Keratinocyte (primary cell): ENCODE data around the gene CIZ1. TPM values are rescaled to one million over a fixed set of nuclear protein-coding genes. Genes with fewer than 3 reads are reported as not detected.
A peak's percentile ranks its signal among the peaks of the same experiment; 100 is the strongest.
"Not testable (repeated sequence)": the region's sequence is repeated elsewhere in the genome, so short reads cannot be mapped to it uniquely, and the experiment has no call there.

Experiments
- DNase-seq: peaks from one replicate; pipeline ENCODE4 v3.0.0-alpha.2; 2011; ENCODE audit warnings: low read depth, missing footprints, low spot score
- FAIRE-seq: peaks from 2 replicates; lab custom pipeline; 2011; peaks lifted over from hg19 to GRCh38; lab: Jason Lieb, UNC
- H2AFZ ChIP-seq: 2 replicates; pipeline ENCODE4 v1.6.0; 2012; ENCODE audit warnings: low read length, control low read depth, inconsistent platforms; ENCODE audit not compliant: control insufficient read depth
- H3K27ac ChIP-seq: 2 replicates; pipeline ENCODE4 v1.5.1; 2011; ENCODE audit warnings: low read length; ENCODE audit not compliant: control insufficient read depth, insufficient read depth
- H3K27me3 ChIP-seq: 3 replicates; pipeline ENCODE4 v1.6.0; 2011; ENCODE audit warnings: low read length; ENCODE audit not compliant: control insufficient read depth, insufficient read depth; ENCODE audit errors: extremely low read depth
- H3K36me3 ChIP-seq, 2 experiments: 2 replicates in 1 of 2; 3 replicates in 1 of 2; pipeline ENCODE4 v1.5.1; 2011; ENCODE audit warnings: low read length in 2 of 2, mild to moderate bottlenecking in 1 of 2; ENCODE audit not compliant: control insufficient read depth in 2 of 2, insufficient read depth in 2 of 2; ENCODE audit errors: extremely low read depth in 1 of 2
- H3K4me1 ChIP-seq: 3 replicates; pipeline ENCODE4 v1.5.1; 2011; ENCODE audit warnings: low read length; ENCODE audit not compliant: control insufficient read depth, insufficient read depth; ENCODE audit errors: extremely low read depth
- H3K4me2 ChIP-seq: 3 replicates; pipeline ENCODE4 v1.6.0; 2011; ENCODE audit warnings: low read depth, low read length; ENCODE audit not compliant: control insufficient read depth, insufficient read depth; ENCODE audit errors: extremely low read depth
- H3K4me3 ChIP-seq, 3 experiments: fragments of 200-600 bp in 1 of 3; sonication (generic) in 1 of 3; 2 replicates in 2 of 3; 3 replicates in 1 of 3; pipeline ENCODE4 v1.5.1; 2011 to 2016; ENCODE audit warnings: low read length in 3 of 3, mild to moderate bottlenecking in 3 of 3, control low read depth in 2 of 3, inconsistent platforms in 1 of 3, low read depth in 1 of 3, mixed read lengths in 1 of 3, mixed run types in 1 of 3, moderate library complexity in 1 of 3; ENCODE audit not compliant: control insufficient read depth in 2 of 3, insufficient read depth in 2 of 3; ENCODE audit errors: extremely low read depth in 1 of 3
- H3K79me2 ChIP-seq: 2 replicates; pipeline ENCODE4 v1.6.0; 2012; ENCODE audit warnings: low read length; ENCODE audit not compliant: control insufficient read depth, insufficient read depth
- H3K9ac ChIP-seq: 3 replicates; pipeline ENCODE4 v1.6.0; 2011; ENCODE audit warnings: low read length; ENCODE audit not compliant: control insufficient read depth, insufficient read depth; ENCODE audit errors: extremely low read depth
- H3K9me1 ChIP-seq: 3 replicates; pipeline ENCODE4 v1.6.0; 2011; ENCODE audit warnings: low read length; ENCODE audit not compliant: control insufficient read depth, insufficient read depth; ENCODE audit errors: extremely low read depth
- H3K9me3 ChIP-seq: 2 replicates; pipeline ENCODE4 v1.5.1; 2012; ENCODE audit warnings: low read depth, low read length; ENCODE audit not compliant: control insufficient read depth
- H4K20me1 ChIP-seq: 3 replicates; pipeline ENCODE4 v1.6.0; 2011; ENCODE audit warnings: low read length; ENCODE audit not compliant: control insufficient read depth, insufficient read depth; ENCODE audit errors: extremely low read depth
- EZH2 ChIP-seq: IDR thresholded peaks from one replicate; pipeline ENCODE4 v1.6.1; 2012; ENCODE audit warnings: inconsistent platforms, mild to moderate bottlenecking, low read length, moderate library complexity
- dilution Hi-C: fragments of 300-500 bp; cut with MboI; formaldehyde crosslinking; loops from one replicate; pipeline ENCODE4 v1.7.0; 2020; ENCODE audit warnings: low sequenced_read_pairs; ENCODE audit not compliant: extremely low pct_ligation_motif_present
- polyA plus RNA-seq, 5 experiments: library from polyadenylated mRNA; depleted of rRNA in 3 of 5; stranded (reverse) in 3 of 5; stranded (forward) in 1 of 5; unstranded in 1 of 5; fragments of >200 nt; gene quantifications; 1 replicate in 1 of 5; 2 replicates in 3 of 5; 3 replicates in 1 of 5; pipeline versions ENCODE4 v1.2.1 to v1.2.3, GENCODE V29; 2011 to 2012; ENCODE audit warnings: missing spikeins in 2 of 5, low read depth in 1 of 5, low replicate concordance in 1 of 5
- TF ChIP-seq, protein P1 (sequence below), 3 experiments: IDR thresholded peaks in 1 of 3; conservative IDR thresholded peaks in 1 of 3; optimal IDR thresholded peaks in 1 of 3; 2 replicates in 2 of 3; 3 replicates in 1 of 3; pipeline versions ENCODE3 to v1.5.1; 2011; ENCODE audit warnings: low read length in 3 of 3, mild to moderate bottlenecking in 3 of 3, moderate library complexity in 2 of 3, control low read depth in 1 of 3, inconsistent platforms in 1 of 3; ENCODE audit not compliant: insufficient read depth in 2 of 3; ENCODE audit errors: extremely low read depth in 1 of 3

Gene CIZ1
- polyA plus RNA-seq, 1 donor (not counting 4 experiments of a cell fraction or from before 2014, with no cell fraction given): 23.5 TPM

DNA sequence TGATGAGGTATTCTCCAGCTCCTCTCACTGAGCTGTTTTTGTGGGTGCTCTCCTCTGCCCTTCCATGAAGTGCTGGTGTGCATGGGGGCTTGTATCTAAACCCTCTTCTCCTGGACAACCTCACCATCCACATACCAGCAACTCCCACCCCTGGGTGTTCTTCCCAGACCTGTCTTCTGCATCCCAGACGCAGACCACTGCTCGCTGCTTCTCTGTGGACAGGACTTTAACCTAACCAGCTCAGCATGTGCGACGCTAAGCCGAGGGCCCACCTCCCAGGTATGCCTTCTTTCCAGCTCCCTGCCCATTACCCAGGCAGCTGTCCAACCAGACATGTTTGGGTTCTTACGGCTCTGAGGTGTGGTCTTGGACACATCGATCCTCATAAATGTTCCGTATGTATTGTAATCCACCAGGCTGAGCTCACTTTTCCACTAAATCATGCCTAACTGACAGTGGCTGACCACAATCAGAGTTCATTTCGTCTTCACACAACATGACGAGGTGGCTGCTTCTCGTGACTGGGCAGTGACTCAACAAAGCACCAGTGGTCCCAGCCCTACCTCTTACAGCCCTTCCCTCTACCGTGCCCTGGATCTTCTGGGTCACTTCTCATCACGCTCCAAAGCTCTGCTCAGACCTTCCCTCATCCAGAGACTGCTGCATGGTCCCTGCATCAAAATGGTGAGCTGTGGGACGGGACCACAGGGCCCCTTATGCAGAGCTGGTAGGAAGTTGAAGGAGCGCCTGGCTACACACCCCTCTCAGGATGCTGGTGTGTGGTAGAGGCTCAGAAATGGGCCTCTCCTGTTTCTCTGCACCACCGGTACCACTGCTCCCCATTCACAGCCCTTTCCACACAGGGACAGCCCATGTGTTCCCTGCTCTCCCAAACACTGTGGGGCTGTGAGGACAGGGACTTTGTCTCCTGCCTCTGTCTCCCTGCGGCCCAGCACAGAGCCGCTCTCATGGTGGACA, 54.3 kb downstream of the CIZ1 start:
- TF ChIP-seq EZH2: no peak
- TF ChIP-seq, protein P1, sequence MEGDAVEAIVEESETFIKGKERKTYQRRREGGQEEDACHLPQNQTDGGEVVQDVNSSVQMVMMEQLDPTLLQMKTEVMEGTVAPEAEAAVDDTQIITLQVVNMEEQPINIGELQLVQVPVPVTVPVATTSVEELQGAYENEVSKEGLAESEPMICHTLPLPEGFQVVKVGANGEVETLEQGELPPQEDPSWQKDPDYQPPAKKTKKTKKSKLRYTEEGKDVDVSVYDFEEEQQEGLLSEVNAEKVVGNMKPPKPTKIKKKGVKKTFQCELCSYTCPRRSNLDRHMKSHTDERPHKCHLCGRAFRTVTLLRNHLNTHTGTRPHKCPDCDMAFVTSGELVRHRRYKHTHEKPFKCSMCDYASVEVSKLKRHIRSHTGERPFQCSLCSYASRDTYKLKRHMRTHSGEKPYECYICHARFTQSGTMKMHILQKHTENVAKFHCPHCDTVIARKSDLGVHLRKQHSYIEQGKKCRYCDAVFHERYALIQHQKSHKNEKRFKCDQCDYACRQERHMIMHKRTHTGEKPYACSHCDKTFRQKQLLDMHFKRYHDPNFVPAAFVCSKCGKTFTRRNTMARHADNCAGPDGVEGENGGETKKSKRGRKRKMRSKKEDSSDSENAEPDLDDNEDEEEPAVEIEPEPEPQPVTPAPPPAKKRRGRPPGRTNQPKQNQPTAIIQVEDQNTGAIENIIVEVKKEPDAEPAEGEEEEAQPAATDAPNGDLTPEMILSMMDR (optimal IDR thresholded peaks at IDR 0.05 in 1 of 3, IDR thresholded peaks at IDR 0.05 in 1 of 3, conservative IDR thresholded peaks at IDR 0.05 in 1 of 3; ENCODE audit: extremely low read depth in 1 of 3, insufficient read depth in 2 of 3, low read length in 3 of 3): no peak
- Histone ChIP-seq H3K4me1 (peaks cover 13% of the 10 kb centered on the region), H3K27ac (no peak overlapping the region), H3K9me1 (no peaks in the 10 kb centered on the region), H3K9me3 (no peaks in the 10 kb centered on the region), H3K36me3 (no peaks in the 10 kb centered on the region), H3K9ac (no peak overlapping the region), H3K4me2 (no peak overlapping the region), H3K4me3 (no peak overlapping the region), H3K27me3 (no peaks in the 10 kb centered on the region), H2AFZ (peak overlapping the region; percentile 9), H4K20me1 (no peaks in the 10 kb centered on the region), H3K79me2 (no peaks in the 10 kb centered on the region)
- dilution Hi-C loops: no loop called here
- FAIRE-seq: peak; percentile 84
- no peak for DNase-seq

DNA sequence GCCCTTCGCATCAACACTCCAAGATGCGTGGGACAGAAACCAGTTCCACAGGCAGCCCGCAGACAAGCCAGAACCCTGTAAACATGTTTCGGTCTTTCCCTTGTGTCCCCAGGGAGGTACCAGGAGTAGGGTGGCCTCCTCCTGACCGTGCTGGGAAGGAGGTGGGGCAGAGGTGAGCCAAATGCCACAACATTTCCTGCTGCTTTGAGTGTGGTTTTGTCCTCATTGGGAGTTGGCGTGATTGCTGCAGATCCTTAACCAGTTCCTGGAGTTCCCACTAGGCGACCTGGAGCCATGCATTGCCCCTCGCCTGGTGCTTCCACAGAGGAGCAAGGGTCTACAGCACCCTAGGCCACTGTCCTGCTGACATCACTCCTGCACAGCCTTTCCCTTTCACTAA, 55.8 kb downstream of the CIZ1 start:
- H3K9ac ChIP-seq, H3K27me3 ChIP-seq, dilution Hi-C loops, H3K4me3 ChIP-seq, H3K27ac ChIP-seq, H4K20me1 ChIP-seq, DNase-seq, H3K9me3 ChIP-seq, H3K4me2 ChIP-seq, H3K36me3 ChIP-seq, H3K79me2 ChIP-seq, H3K9me1 ChIP-seq: not testable (repeated sequence)
- Histone ChIP-seq H3K4me1 (peaks cover 13% of the 10 kb centered on the region), H2AFZ (peak overlapping the region; percentile 16)
- peak; percentile 67 for FAIRE-seq

DNA sequence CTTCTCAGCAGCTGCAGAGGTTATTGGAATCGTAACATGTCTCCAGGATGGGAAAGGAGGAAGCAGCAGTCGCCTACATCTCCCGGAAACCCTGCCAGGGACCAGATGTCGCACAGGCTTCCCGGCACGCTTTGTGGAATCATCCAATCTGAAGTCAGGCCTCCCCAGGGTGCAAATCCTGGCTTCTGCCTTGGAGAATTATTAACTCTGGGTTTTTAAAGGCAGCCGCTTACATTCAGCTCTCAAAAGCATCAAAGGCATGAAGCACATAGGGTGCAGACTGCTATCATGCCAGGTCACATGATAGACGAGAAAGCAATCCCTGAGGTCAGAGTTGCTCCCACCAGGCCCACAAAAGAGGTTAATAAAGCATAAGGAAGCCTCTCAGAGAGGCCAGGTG, 59.2 kb downstream of the CIZ1 start:
- H4K20me1 ChIP-seq, H3K9ac ChIP-seq, H3K4me3 ChIP-seq, H3K79me2 ChIP-seq, H3K9me1 ChIP-seq, H3K27me3 ChIP-seq, DNase-seq, H3K36me3 ChIP-seq, dilution Hi-C loops, H3K27ac ChIP-seq, H3K9me3 ChIP-seq, H2AFZ ChIP-seq, H3K4me2 ChIP-seq, FAIRE-seq: not testable (repeated sequence)
- peaks cover 12% of the 10 kb centered on the region for H3K4me1 ChIP-seq

DNA sequence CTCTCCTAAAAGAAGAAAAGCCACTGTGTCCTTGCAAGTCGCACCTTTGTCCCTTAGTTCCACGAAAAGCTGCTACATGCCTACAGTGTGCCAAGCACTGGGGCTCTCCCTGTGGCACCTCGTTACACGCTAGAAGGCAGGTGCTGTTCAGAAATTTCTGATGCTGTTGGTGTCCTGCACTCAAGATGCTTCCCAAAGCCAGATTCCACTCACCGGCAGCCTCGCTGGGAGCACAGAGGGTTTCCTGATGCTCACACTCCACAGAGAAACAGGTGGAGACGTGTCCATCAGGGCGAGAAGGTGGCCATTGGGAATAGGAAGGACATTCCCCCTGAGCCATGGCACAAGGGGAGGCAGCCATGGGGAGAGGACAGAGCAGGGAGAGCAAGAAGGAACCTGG, 60.0 kb downstream of the CIZ1 start:
- H3K36me3 ChIP-seq, H3K4me3 ChIP-seq, H4K20me1 ChIP-seq, DNase-seq, H3K79me2 ChIP-seq, H3K9me3 ChIP-seq, FAIRE-seq, dilution Hi-C loops, H3K9ac ChIP-seq, H3K4me1 ChIP-seq, H3K9me1 ChIP-seq, H3K27me3 ChIP-seq, H3K27ac ChIP-seq, H3K4me2 ChIP-seq, H2AFZ ChIP-seq: not testable (repeated sequence)
